Lower leg skin (tissue), 4 donors: ENCODE measurements around the gene NRSN2. TPM values are rescaled to one million over a fixed set of nuclear protein-coding genes. Genes with fewer than 3 reads are reported as not detected.
"Not testable (repeated sequence)": the region's sequence is repeated elsewhere in the genome, so short reads cannot be mapped to it uniquely, and the experiment has no call there.

ENCODE experiments used
- DNase-seq, 2 donors: peaks; one replicate each; pipeline ENCODE4 v3.0.0-alpha.2; 2019; ENCODE audit warnings: low spot score in 2 of 2
- H3K4me3 ChIP-seq: fragments of 200-600 bp; sonication (generic); 2 replicates; pipeline ENCODE4 v1.5.1; 2017; ENCODE audit warnings: mild to moderate bottlenecking, low read depth; ENCODE audit not compliant: poor library complexity, severe bottlenecking
- CTCF ChIP-seq, 3 donors: fragments of 450-650 bp; IDR thresholded peaks; one replicate each; pipeline ENCODE4 v1.5.1; 2016; ENCODE audit warnings: antibody characterized with exemption in 3 of 3, mild to moderate bottlenecking in 3 of 3, moderate library complexity in 2 of 3
- POLR2A ChIP-seq, 2 donors: fragments of 450-650 bp; IDR thresholded peaks; one replicate each; pipeline ENCODE4 v1.6.1; 2016 to 2017; ENCODE audit warnings: antibody characterized with exemption in 2 of 2, mild to moderate bottlenecking in 1 of 2, moderate library complexity in 1 of 2
- WGBS, 2 donors: methylation state at CpG; one replicate each; pipeline ENCODE4 v1.1.5; 2018; 5-methylcytosine and 5-hydroxymethylcytosine counted together
- intact Hi-C: fragments of 100-400 bp; cut with DNase I; formaldehyde crosslinking; loops from one replicate; pipeline ENCODE4 v1.15.0; 2023; ENCODE audit warnings: low total_unique reads
- total RNA-seq, 4 donors: library from RNA; depleted of rRNA; stranded (reverse); fragments of >200 nt; gene quantifications; one replicate each; pipeline ENCODE4 v1.1.0, GENCODE V29; 2016

NRSN2 gene
- total RNA-seq, 4 donors from 2014 or later: 4.4 to 16.6 (median 9.9) TPM

- TF ChIP-seq CTCF (IDR thresholded peaks at IDR 0.05): no peak
- TF ChIP-seq POLR2A (IDR thresholded peaks at IDR 0.05): no peak
- DNase-seq: no peak
- intact Hi-C loops: no loop called here
- 95 to 97% methylated on average over 3 of the region's 3 CpGs for WGBS, 2 donors
- H3K4me3 ChIP-seq: no peak overlapping the region
Observed at GRCh38 chr20:387520-387919, 40.6 kb downstream of the NRSN2 start.

DNA sequence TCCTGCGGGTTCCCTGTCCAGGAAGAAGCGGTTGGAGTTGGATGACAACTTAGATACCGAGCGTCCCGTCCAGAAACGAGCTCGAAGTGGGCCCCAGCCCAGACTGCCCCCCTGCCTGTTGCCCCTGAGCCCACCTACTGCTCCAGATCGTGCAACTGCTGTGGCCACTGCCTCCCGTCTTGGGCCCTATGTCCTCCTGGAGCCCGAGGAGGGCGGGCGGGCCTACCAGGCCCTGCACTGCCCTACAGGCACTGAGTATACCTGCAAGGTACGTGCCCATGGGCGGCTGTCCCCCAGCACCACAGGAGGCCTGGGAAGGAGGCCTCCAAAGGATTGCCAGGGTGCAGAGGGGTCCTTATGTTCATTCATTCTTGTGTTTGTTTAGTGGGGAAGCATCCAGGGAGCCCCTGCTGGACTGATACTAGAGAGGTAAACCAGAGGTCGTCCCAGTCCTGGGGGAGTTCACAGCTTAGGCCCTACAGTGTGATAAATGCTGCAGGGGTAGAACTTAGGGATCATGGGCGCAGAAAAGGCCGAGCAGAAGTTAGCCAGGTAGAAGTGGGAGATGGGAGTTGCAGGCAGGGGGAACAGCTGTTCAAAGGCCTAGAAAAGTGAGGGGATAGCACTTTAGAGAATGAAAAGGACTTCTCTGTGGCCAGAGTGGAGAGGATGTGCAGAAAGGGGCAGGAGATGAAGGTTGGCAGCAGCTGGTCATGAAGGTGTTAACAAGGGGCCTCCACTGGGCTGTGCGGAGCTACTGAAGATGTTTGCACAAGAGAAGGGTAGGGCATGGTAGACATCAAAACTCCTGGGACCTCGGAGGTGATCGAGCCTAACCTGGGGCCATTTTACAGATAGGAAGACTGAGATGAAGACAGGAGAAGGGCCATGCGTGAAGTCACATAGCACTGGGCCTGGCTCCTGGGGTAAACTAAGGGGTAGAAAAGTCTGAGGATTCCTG lies 41.4 kb downstream of the NRSN2 start:
- TF ChIP-seq POLR2A (IDR thresholded peaks at IDR 0.05): no peak
- no peak for TF ChIP-seq CTCF (IDR thresholded peaks at IDR 0.05)
- WGBS, 2 donors: 90 to 95% methylated on average over 21 of the region's 21 CpGs
- no peak overlapping the region for H3K4me3 ChIP-seq
- intact Hi-C loops: no loop called here
- no peak for DNase-seq

- H3K4me3 ChIP-seq: no peak overlapping the region
- WGBS, 2 donors: 78 to 84% methylated on average over 6 of the region's 6 CpGs
- intact Hi-C loops: no loop called here
- no peak for TF ChIP-seq POLR2A (IDR thresholded peaks at IDR 0.05)
- TF ChIP-seq CTCF (IDR thresholded peaks at IDR 0.05): no peak
- no peak for DNase-seq
Observed at GRCh38 chr20:389220-389619, 42.3 kb downstream of the NRSN2 start.

- intact Hi-C loops: no loop called here
- no peak overlapping the region for H3K4me3 ChIP-seq
- 95% methylated on average over 23 to 29 of the region's 29 CpGs for WGBS, 2 donors
- no peak for TF ChIP-seq CTCF (IDR thresholded peaks at IDR 0.05)
- no peak for TF ChIP-seq POLR2A (IDR thresholded peaks at IDR 0.05)
- no peak for DNase-seq
Observed at GRCh38 chr20:391041-391711, 44.3 kb downstream of the NRSN2 start.

DNA sequence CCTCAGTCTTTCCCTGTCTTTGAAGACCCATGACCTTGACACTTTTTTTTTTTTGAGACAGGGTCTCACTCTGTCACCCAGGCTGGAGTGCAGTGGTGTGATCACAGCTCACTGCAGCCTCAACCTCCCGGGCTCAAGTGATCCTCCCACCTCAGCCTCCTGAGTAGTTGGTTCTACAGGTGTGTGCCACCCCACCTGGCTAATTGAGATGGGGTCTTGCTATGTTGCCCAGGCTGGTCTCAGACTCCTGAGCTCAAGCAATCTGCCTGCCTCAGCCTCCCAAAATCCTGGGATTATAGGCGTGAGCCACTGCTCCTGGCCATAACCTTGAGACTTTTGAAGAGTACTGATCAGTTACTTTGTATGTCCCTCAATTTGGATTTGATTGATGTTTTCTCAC lies 46.4 kb downstream of the NRSN2 start:
- WGBS, 2 donors: 91 to 94% methylated on average over 2 of the region's 2 CpGs
- DNase-seq, intact Hi-C loops, H3K4me3 ChIP-seq: not testable (repeated sequence)

DNA sequence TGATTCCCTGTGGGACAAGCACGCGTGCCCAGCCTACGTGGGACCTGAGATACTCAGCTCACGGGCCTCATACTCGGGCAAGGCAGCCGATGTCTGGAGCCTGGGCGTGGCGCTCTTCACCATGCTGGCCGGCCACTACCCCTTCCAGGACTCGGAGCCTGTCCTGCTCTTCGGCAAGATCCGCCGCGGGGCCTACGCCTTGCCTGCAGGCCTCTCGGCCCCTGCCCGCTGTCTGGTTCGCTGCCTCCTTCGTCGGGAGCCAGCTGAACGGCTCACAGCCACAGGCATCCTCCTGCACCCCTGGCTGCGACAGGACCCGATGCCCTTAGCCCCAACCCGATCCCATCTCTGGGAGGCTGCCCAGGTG lies 49.3 kb downstream of the NRSN2 start:
- intact Hi-C loops: no loop called here
- no peak for DNase-seq
- WGBS, 2 donors: 93 to 94% methylated on average over 24 of the region's 24 CpGs
- TF ChIP-seq CTCF (IDR thresholded peaks at IDR 0.05) (no peak), POLR2A (IDR thresholded peaks at IDR 0.05) (no peak)
- no peak overlapping the region for H3K4me3 ChIP-seq
